ENCODE measurements around the gene NEK4.

Gene NEK4

DNA sequence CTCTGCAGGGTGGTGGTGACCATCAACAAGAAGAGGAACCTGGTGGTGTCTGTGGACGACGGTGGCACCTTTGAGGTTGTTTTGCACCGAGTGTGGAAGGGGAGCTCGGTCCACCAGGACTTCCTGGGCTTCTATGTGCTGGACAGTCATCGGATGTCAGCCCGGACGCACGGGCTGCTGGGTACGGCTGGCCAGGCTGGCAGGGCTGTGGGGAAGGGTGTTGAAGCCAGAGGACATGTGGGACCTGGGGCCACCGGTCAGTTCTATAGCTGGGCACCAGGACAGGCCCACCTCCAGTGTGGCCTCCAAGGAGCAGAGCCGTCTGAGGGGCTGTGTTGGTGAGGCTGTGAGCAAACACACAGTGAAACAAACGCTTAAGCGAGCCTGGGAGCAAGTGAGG, 20.0 kb upstream of the NEK4 start:
- H3K36me3 ChIP-seq (replicated peaks in 1 of 2; ENCODE audit: control insufficient read depth in 2 of 2, insufficient read depth in 2 of 2, low read length in 2 of 2) = no peaks in the 10 kb centered on the region
- no CpG with 5 or more reads among the region's 13 CpGs for WGBS, 2 donors (ENCODE audit: extremely low coverage in 2 of 2, insufficient read length in 2 of 2, insufficient replicate concordance in 1 of 2)
- peak overlapping the region; percentile 65 for H3K18ac ChIP-seq (ENCODE audit: low read length)
- H2BK5ac ChIP-seq (ENCODE audit: low read length) = no peak overlapping the region
- H2BK12ac ChIP-seq (ENCODE audit: low read length) = no peak overlapping the region
- peaks cover 4 to 12% of the 10 kb centered on the region in 2 donors for H3K4me1 ChIP-seq (ENCODE audit: control insufficient read depth in 2 of 2, insufficient read depth in 1 of 2, low read depth in 1 of 2, low read length in 2 of 2)
- no peak overlapping the region for H2BK120ac ChIP-seq (ENCODE audit: low read depth, low read length)
- H4K91ac ChIP-seq (ENCODE audit: low read depth, low read length, poor library complexity) = no peak overlapping the region
- H2AFZ ChIP-seq (ENCODE audit: low read length) = no peak overlapping the region
- H3K14ac ChIP-seq (ENCODE audit: low read length) = no peak overlapping the region
- no peak overlapping the region for H3K27ac ChIP-seq (replicated peaks; ENCODE audit: low read length)
- no peak overlapping the region for H4K8ac ChIP-seq (ENCODE audit: low read depth, low read length)
- no peak for DNase-seq (ENCODE audit: low spot score)
- H3K4me3 ChIP-seq (ENCODE audit: low read length in 2 of 2) = no peak overlapping the region
- H3K23ac ChIP-seq (ENCODE audit: low read depth, low read length, poor library complexity) = peak overlapping the region; percentile 9
- H2BK15ac ChIP-seq (ENCODE audit: low read length) = no peak overlapping the region
- no peaks in the 10 kb centered on the region for H3K9me3 ChIP-seq (replicated peaks in 1 of 2; ENCODE audit: control insufficient read depth in 2 of 2, insufficient read depth in 1 of 2, low read depth in 1 of 2, low read length in 2 of 2)
- H3K4me2 ChIP-seq (ENCODE audit: insufficient read depth, low read length, poor library complexity, severe bottlenecking) = no peak overlapping the region
- peaks cover 0 to 9% (median 0%) of the 10 kb centered on the region in 3 experiments for H3K27me3 ChIP-seq (ENCODE audit: control insufficient read depth in 3 of 3, insufficient read depth in 3 of 3, low read depth in 1 of 3, low read length in 3 of 3)
- no peaks in the 10 kb centered on the region for H3K79me1 ChIP-seq (ENCODE audit: low read depth, low read length)
- peak overlapping the region; percentile 50 for H3K9ac ChIP-seq (ENCODE audit: low read depth, low read length, poor library complexity)
- no peak overlapping the region for H3K4ac ChIP-seq (ENCODE audit: low read length)
- H2AK5ac ChIP-seq (ENCODE audit: low read depth, low read length) = peak overlapping the region; percentile 85

- Histone ChIP-seq H2BK12ac (ENCODE audit: low read length) (no peak overlapping the region), H3K4me2 (ENCODE audit: insufficient read depth, low read length, poor library complexity, severe bottlenecking) (no peak overlapping the region), H3K27me3 (ENCODE audit: control insufficient read depth in 3 of 3, insufficient read depth in 3 of 3, low read depth in 1 of 3, low read length in 3 of 3) (peaks cover 0 to 11% (median 0%) of the 10 kb centered on the region in 3 experiments), H3K9me3 (replicated peaks in 1 of 2; ENCODE audit: control insufficient read depth in 2 of 2, insufficient read depth in 1 of 2, low read depth in 1 of 2, low read length in 2 of 2) (no peaks in the 10 kb centered on the region), H3K14ac (ENCODE audit: low read length) (no peak overlapping the region), H2AK5ac (ENCODE audit: low read depth, low read length) (peak overlapping the region; percentile 85), H3K79me1 (ENCODE audit: low read depth, low read length) (no peaks in the 10 kb centered on the region), H2BK120ac (ENCODE audit: low read depth, low read length) (no peak overlapping the region), H2BK15ac (ENCODE audit: low read length) (no peak overlapping the region), H2AFZ (ENCODE audit: low read length) (no peak overlapping the region), H3K9ac (ENCODE audit: low read depth, low read length, poor library complexity) (peak overlapping the region; percentile 50), H3K4ac (ENCODE audit: low read length) (no peak overlapping the region), H3K36me3 (replicated peaks in 1 of 2; ENCODE audit: control insufficient read depth in 2 of 2, insufficient read depth in 2 of 2, low read length in 2 of 2) (no peaks in the 10 kb centered on the region), H3K4me3 (ENCODE audit: low read length in 2 of 2) (no peak overlapping the region), H3K4me1 (ENCODE audit: control insufficient read depth in 2 of 2, insufficient read depth in 1 of 2, low read depth in 1 of 2, low read length in 2 of 2) (peaks cover 4 to 12% of the 10 kb centered on the region in 2 donors), H2BK5ac (ENCODE audit: low read length) (no peak overlapping the region), H3K18ac (ENCODE audit: low read length) (peak overlapping the region; percentile 65), H3K27ac (replicated peaks; ENCODE audit: low read length) (no peak overlapping the region), H4K8ac (ENCODE audit: low read depth, low read length) (no peak overlapping the region), H3K23ac (ENCODE audit: low read depth, low read length, poor library complexity) (peak overlapping the region; percentile 9), H4K91ac (ENCODE audit: low read depth, low read length, poor library complexity) (no peak overlapping the region)
- no CpG with 5 or more reads among the region's 7 CpGs for WGBS, 2 donors (ENCODE audit: extremely low coverage in 2 of 2, insufficient read length in 2 of 2, insufficient replicate concordance in 1 of 2)
- no peak for DNase-seq (ENCODE audit: low spot score)
These were observed 19.6 kb upstream of the NEK4 start for GRCh38 chr3:52790337-52790736.

DNA sequence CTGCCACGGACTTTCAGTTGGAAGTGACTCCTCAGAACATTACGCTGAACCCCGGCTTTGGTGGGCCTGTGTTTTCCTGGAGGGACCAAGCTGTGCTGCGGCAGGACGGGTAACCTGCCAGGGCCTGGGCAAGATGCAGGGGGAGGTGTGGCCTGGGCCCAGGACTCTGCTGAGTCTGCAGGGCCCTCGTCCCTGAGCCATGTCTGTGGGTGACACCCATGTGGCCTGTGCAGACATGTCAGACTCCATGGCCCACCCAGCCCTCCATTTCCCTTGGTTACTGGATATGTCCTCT, 19.0 kb upstream of the NEK4 start:
- DNase-seq (ENCODE audit: low spot score) = no peak
- no CpG with 5 or more reads among the region's 6 CpGs for WGBS, 2 donors (ENCODE audit: extremely low coverage in 2 of 2, insufficient read length in 2 of 2, insufficient replicate concordance in 1 of 2)
- no peaks in the 10 kb centered on the region for H3K36me3 ChIP-seq (replicated peaks in 1 of 2; ENCODE audit: control insufficient read depth in 2 of 2, insufficient read depth in 2 of 2, low read length in 2 of 2)

GRCh38 chr3:52788890-52789745, 18.4 kb upstream of the NEK4 start:
- Histone ChIP-seq H4K91ac (ENCODE audit: low read depth, low read length, poor library complexity) (no peak overlapping the region), H3K23ac (ENCODE audit: low read depth, low read length, poor library complexity) (no peak overlapping the region), H3K4ac (ENCODE audit: low read length) (no peak overlapping the region), H3K79me1 (ENCODE audit: low read depth, low read length) (no peaks in the 10 kb centered on the region), H3K18ac (ENCODE audit: low read length) (peak overlapping the region; percentile 49), H3K36me3 (replicated peaks in 1 of 2; ENCODE audit: control insufficient read depth in 2 of 2, insufficient read depth in 2 of 2, low read length in 2 of 2) (no peaks in the 10 kb centered on the region), H2BK5ac (ENCODE audit: low read length) (no peak overlapping the region), H3K27ac (replicated peaks; ENCODE audit: low read length) (no peak overlapping the region), H3K4me2 (ENCODE audit: insufficient read depth, low read length, poor library complexity, severe bottlenecking) (no peak overlapping the region), H4K8ac (ENCODE audit: low read depth, low read length) (no peak overlapping the region), H2BK120ac (ENCODE audit: low read depth, low read length) (no peak overlapping the region), H3K27me3 (ENCODE audit: control insufficient read depth in 3 of 3, insufficient read depth in 3 of 3, low read depth in 1 of 3, low read length in 3 of 3) (peaks cover 0 to 14% (median 0%) of the 10 kb centered on the region in 3 experiments), H3K9me3 (replicated peaks in 1 of 2; ENCODE audit: control insufficient read depth in 2 of 2, insufficient read depth in 1 of 2, low read depth in 1 of 2, low read length in 2 of 2) (no peaks in the 10 kb centered on the region), H2AK5ac (ENCODE audit: low read depth, low read length) (no peak overlapping the region), H2AFZ (ENCODE audit: low read length) (peak overlapping the region; percentile 49), H3K4me3 (ENCODE audit: low read length in 2 of 2) (no peak overlapping the region), H2BK15ac (ENCODE audit: low read length) (no peak overlapping the region), H2BK12ac (ENCODE audit: low read length) (no peak overlapping the region), H3K4me1 (ENCODE audit: control insufficient read depth in 2 of 2, insufficient read depth in 1 of 2, low read depth in 1 of 2, low read length in 2 of 2) (peaks cover 0 to 4% of the 10 kb centered on the region in 2 donors), H3K14ac (ENCODE audit: low read length) (peak overlapping the region; percentile 23), H3K9ac (ENCODE audit: low read depth, low read length, poor library complexity) (peak overlapping the region; percentile 9)
- no CpG with 5 or more reads among the region's 16 CpGs for WGBS, 2 donors (ENCODE audit: extremely low coverage in 2 of 2, insufficient read length in 2 of 2, insufficient replicate concordance in 1 of 2)
- no peak for DNase-seq (ENCODE audit: low spot score)

More for the DNA sequence above, 19.0 kb upstream of the NEK4 start:
- H2BK15ac ChIP-seq (ENCODE audit: low read length) = no peak overlapping the region
- H2AK5ac ChIP-seq (ENCODE audit: low read depth, low read length) = no peak overlapping the region
- H3K14ac ChIP-seq (ENCODE audit: low read length) = peak overlapping the region; percentile 23
- no peak overlapping the region for H3K27ac ChIP-seq (replicated peaks; ENCODE audit: low read length)
- no peak overlapping the region for H2BK5ac ChIP-seq (ENCODE audit: low read length)
- peaks cover 4 to 9% of the 10 kb centered on the region in 2 donors for H3K4me1 ChIP-seq (ENCODE audit: control insufficient read depth in 2 of 2, insufficient read depth in 1 of 2, low read depth in 1 of 2, low read length in 2 of 2)
- H3K9me3 ChIP-seq (replicated peaks in 1 of 2; ENCODE audit: control insufficient read depth in 2 of 2, insufficient read depth in 1 of 2, low read depth in 1 of 2, low read length in 2 of 2) = no peaks in the 10 kb centered on the region
- H3K4me2 ChIP-seq (ENCODE audit: insufficient read depth, low read length, poor library complexity, severe bottlenecking) = no peak overlapping the region
- H4K8ac ChIP-seq (ENCODE audit: low read depth, low read length) = no peak overlapping the region
- peak overlapping the region; percentile 49 for H2AFZ ChIP-seq (ENCODE audit: low read length)
- no peak overlapping the region for H3K4me3 ChIP-seq (ENCODE audit: low read length in 2 of 2)
- no peak overlapping the region for H4K91ac ChIP-seq (ENCODE audit: low read depth, low read length, poor library complexity)
- H3K23ac ChIP-seq (ENCODE audit: low read depth, low read length, poor library complexity) = no peak overlapping the region
- H3K4ac ChIP-seq (ENCODE audit: low read length) = no peak overlapping the region
- peaks cover 0 to 14% (median 0%) of the 10 kb centered on the region in 3 experiments for H3K27me3 ChIP-seq (ENCODE audit: control insufficient read depth in 3 of 3, insufficient read depth in 3 of 3, low read depth in 1 of 3, low read length in 3 of 3)
- no peaks in the 10 kb centered on the region for H3K79me1 ChIP-seq (ENCODE audit: low read depth, low read length)
- H3K18ac ChIP-seq (ENCODE audit: low read length) = peak overlapping the region; percentile 49
- H3K9ac ChIP-seq (ENCODE audit: low read depth, low read length, poor library complexity) = peak overlapping the region; percentile 9
- no peak overlapping the region for H2BK120ac ChIP-seq (ENCODE audit: low read depth, low read length)
- H2BK12ac ChIP-seq (ENCODE audit: low read length) = no peak overlapping the region

Data from neuronal stem cell (in vitro differentiated cells).